ENCODE measurements around the gene EML1. TPM values are rescaled to one million over a fixed set of nuclear protein-coding genes. Genes with fewer than 3 reads are reported as not detected.

The EML1 gene
- polyA plus RNA-seq, 1 experiment = 14.2 TPM

DNA sequence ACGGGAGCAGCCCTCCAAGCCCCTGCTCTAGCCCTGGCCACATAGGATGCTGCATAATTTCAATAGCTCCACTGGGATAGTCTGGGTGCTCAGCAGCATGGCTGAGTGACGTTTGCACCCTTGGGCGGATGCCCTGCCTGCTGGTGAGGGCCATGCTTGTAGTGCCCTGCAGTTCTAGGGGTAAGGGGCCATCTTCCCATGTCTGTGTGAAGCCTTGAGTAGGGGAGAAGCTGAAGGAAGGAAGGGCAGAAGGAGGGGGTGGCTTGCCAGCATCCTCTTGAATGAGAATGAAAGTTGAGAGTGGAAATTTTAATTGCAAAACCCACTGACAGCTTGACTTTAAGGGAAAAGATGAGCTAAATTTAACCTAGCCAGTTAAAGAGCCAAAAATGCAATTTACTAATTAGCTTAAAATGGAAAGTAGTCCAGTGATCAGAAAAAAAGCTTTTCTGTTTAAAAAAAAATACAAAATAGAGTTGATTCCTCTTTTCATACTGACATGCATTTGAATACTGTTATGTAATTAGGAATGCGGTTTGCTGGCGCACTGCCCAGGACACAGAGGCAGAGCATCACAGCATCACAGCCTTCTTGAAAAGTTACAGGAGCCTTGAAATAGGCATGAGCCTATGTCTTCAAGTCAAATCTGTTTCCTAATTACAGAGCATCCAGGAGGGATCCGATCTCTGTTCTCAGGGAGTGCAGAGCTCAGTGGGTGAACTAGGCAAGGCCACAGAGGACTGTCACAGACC lies 18.5 kb upstream of the EML1 start:
- POLR2A ChIA-PET = no interaction called here
- H3K36me3 ChIP-seq (ENCODE audit: control insufficient read depth, insufficient read depth, low read length) = no peaks in the 10 kb centered on the region
- H3K4me3 ChIP-seq (ENCODE audit: low read depth, low read length) = no peak overlapping the region
- DNase-seq (ENCODE audit: low read depth) = no peak
- CTCF ChIA-PET = interaction anchor here (0.8 to 0.9 kb wide), 3 partner anchors 15 to 46 kb away, joined by 3 read pairs; no protein-coding TSS in a partner anchor
- TF ChIP-seq, protein P1, sequence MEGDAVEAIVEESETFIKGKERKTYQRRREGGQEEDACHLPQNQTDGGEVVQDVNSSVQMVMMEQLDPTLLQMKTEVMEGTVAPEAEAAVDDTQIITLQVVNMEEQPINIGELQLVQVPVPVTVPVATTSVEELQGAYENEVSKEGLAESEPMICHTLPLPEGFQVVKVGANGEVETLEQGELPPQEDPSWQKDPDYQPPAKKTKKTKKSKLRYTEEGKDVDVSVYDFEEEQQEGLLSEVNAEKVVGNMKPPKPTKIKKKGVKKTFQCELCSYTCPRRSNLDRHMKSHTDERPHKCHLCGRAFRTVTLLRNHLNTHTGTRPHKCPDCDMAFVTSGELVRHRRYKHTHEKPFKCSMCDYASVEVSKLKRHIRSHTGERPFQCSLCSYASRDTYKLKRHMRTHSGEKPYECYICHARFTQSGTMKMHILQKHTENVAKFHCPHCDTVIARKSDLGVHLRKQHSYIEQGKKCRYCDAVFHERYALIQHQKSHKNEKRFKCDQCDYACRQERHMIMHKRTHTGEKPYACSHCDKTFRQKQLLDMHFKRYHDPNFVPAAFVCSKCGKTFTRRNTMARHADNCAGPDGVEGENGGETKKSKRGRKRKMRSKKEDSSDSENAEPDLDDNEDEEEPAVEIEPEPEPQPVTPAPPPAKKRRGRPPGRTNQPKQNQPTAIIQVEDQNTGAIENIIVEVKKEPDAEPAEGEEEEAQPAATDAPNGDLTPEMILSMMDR (IDR thresholded peaks at IDR 0.05; ENCODE audit: insufficient read depth, low read depth, low read length) = no peak
- no peaks in the 10 kb centered on the region; the same call in 1 of the 2 replicates for H3K27me3 ChIP-seq (ENCODE audit: control insufficient read depth, insufficient read depth, low read length)

DNA sequence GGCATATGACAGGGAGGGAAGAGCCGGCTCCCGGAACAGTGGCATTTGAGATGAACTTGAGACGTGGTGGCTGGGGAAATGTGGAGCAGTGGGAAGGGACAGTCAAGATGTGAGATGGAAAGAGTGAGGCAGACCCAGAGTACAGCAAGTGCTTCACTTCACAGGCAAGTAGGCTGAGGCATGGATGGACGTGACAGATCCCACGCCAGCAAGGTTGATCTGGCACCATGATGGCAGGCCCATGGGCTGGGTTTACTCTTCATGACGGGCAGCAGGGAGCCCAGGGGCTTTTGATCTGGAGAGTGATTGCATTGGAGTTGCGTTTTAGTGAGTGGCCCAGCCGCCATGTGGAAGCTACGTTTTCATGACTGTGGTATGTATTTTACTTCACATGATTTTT lies 17.9 kb upstream of the EML1 start:
- TF ChIP-seq, protein P1 (IDR thresholded peaks at IDR 0.05; ENCODE audit: insufficient read depth, low read depth, low read length) = no peak
- Histone ChIP-seq H3K36me3 (ENCODE audit: control insufficient read depth, insufficient read depth, low read length) (no peaks in the 10 kb centered on the region), H3K4me3 (ENCODE audit: low read depth, low read length) (no peak overlapping the region), H3K27me3 (ENCODE audit: control insufficient read depth, insufficient read depth, low read length) (no peaks in the 10 kb centered on the region; the same call in 1 of the 2 replicates)
- CTCF ChIA-PET = interaction anchor here (0.9 to 1.9 kb wide), 2 partner anchors 15 to 16 kb away, joined by 3 to 6 read pairs; no protein-coding TSS in a partner anchor
- DNase-seq (ENCODE audit: low read depth) = no peak
- POLR2A ChIA-PET = no interaction called here

DNA sequence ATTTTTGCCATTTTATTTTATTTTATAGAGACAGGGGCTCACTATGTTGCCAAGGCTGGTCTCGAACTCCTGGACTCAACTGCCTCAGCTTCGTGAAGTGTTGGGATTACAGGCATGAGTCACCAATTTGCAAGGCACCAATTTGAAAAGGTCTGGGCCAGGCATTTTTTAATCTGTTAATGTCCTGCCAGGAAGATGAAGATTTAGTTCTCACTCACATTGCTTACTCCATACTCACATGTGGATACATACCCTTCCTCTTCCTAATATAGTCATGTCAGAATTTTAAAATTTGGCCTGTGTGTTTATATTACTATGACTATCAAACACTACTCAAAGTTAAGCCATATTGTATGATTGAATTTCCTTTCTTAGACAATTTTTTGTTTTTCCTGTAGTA lies 15.3 kb upstream of the EML1 start:
- Histone ChIP-seq H3K27me3 (ENCODE audit: control insufficient read depth, insufficient read depth, low read length) (no peaks in the 10 kb centered on the region; the same call in 1 of the 2 replicates), H3K36me3 (ENCODE audit: control insufficient read depth, insufficient read depth, low read length) (no peaks in the 10 kb centered on the region), H3K4me3 (ENCODE audit: low read depth, low read length) (no peak overlapping the region)
- CTCF ChIA-PET = interaction anchor here (0.9 to 1.2 kb wide), 2 partner anchors 19 to 28 kb away, joined by 3 read pairs; no protein-coding TSS in a partner anchor
- DNase-seq (ENCODE audit: low read depth) = no peak
- TF ChIP-seq, protein P1 (IDR thresholded peaks at IDR 0.05; ENCODE audit: insufficient read depth, low read depth, low read length) = no peak
- POLR2A ChIA-PET = no interaction called here

DNA sequence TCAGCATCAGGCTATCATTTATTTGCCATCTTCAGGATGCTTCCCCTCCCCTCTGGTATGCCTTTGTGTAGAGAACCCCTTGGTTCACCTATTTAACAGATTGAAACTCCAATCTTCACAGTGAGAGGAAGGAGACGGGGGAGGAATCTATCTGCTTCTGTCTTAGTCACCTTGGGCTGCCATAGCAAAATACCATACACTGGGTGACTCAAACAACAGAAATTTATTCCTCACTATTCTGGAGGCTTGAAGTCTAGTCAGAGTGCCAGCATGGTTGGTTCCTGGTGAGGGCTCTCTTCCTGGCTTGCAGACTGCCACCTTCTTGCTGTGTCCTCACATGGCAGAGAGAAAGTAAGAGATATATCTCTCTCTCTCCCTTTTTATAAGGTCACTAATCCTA lies 13.5 kb upstream of the EML1 start:
- Histone ChIP-seq H3K27me3 (ENCODE audit: control insufficient read depth, insufficient read depth, low read length) (no peaks in the 10 kb centered on the region; the same call in 1 of the 2 replicates), H3K4me3 (ENCODE audit: low read depth, low read length) (no peak overlapping the region), H3K36me3 (ENCODE audit: control insufficient read depth, insufficient read depth, low read length) (no peaks in the 10 kb centered on the region)
- CTCF ChIA-PET = no interaction called here
- TF ChIP-seq, protein P1 (IDR thresholded peaks at IDR 0.05; ENCODE audit: insufficient read depth, low read depth, low read length) = no peak
- POLR2A ChIA-PET = no interaction called here
- DNase-seq (ENCODE audit: low read depth) = no peak

DNA sequence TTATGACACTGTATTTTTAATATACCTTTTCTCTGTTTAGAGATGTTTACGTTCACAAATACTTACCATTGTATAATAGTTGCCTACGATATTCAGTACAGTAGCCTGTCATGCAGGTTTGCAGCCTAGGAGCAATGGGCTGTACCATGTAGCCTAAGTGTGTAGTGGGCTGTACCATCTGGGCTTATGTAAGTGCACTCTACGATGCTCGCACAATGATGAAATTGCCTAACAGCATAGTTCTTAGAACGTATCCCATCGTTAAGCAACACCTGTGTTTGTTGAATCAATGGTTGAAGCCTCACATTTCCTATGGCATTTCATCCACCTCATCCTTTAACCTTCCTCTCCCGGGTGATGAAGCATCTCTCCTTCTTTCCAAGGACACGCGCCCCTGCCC lies 12.5 kb upstream of the EML1 start:
- TF ChIP-seq, protein P1 (IDR thresholded peaks at IDR 0.05; ENCODE audit: insufficient read depth, low read depth, low read length) = no peak
- Histone ChIP-seq H3K4me3 (ENCODE audit: low read depth, low read length) (no peak overlapping the region), H3K27me3 (ENCODE audit: control insufficient read depth, insufficient read depth, low read length) (no peaks in the 10 kb centered on the region), H3K36me3 (ENCODE audit: control insufficient read depth, insufficient read depth, low read length) (no peaks in the 10 kb centered on the region)
- POLR2A ChIA-PET = no interaction called here
- no peak for DNase-seq (ENCODE audit: low read depth)
- CTCF ChIA-PET = no interaction called here
